AG09319 (cell line): Measurements from ENCODE around the gene LAMA2.

ENCODE experiments used
- DNase-seq: peaks from one replicate; pipeline ENCODE4 v3.0.0-alpha.2; 2010; ENCODE audit warnings: low read depth; ENCODE audit errors: extremely low read depth
- CTCF ChIP-seq: IDR thresholded peaks from 2 replicates; pipeline ENCODE4 v1.5.1; 2011; ENCODE audit warnings: low read depth, mild to moderate bottlenecking, inconsistent platforms, low read length, moderate library complexity

LAMA2 gene

GRCh38 chr6:129501740-129502660 lies 619.1 kb downstream of the LAMA2 start:
- no peak for TF ChIP-seq CTCF
- DNase-seq: no peak

GRCh38 chr6:129504456-129504855 lies 621.5 kb downstream of the LAMA2 start:
- DNase-seq: no peak
- TF ChIP-seq CTCF: no peak

GRCh38 chr6:129507059-129507807 lies 624.3 kb downstream of the LAMA2 start:
- no peak for DNase-seq
- TF ChIP-seq CTCF: no peak

- DNase-seq: no peak
- TF ChIP-seq CTCF: no peak
These were observed 624.9 kb downstream of the LAMA2 start for GRCh38 chr6:129507846-129508245.

GRCh38 chr6:129508477-129509145 lies 625.7 kb downstream of the LAMA2 start:
- no peak for TF ChIP-seq CTCF
- DNase-seq: no peak

- no peak for DNase-seq
- no peak for TF ChIP-seq CTCF
These were observed 628.0 kb downstream of the LAMA2 start for GRCh38 chr6:129510950-129511349.
